Activated CD4-positive, alpha-beta memory T cell treated with anti-CD3 and anti-CD28 coated beads, Interleukin-2, amount 10 ng/mL, durations not matched to agents 7 days and 5 days (primary cell): ENCODE results near the gene NEXN. TPM values are rescaled to one million over a fixed set of nuclear protein-coding genes. Genes with fewer than 3 reads are reported as not detected.

Source experiments
- CTCF ChIA-PET: fragments of 350-600 bp; sonication (Branson Sonifier 250); formaldehyde crosslinking; loops from one replicate; lab custom pipeline; 2021; ENCODE audit warnings: antibody characterized with exemption, inconsistent platforms; lab: Charles Lee
- POLR2A ChIA-PET: fragments of 350-600 bp; sonication (Branson Sonifier 250); formaldehyde crosslinking; loops from one replicate; lab custom pipeline; 2021; ENCODE audit warnings: antibody characterized with exemption; lab: Charles Lee
- DNase-seq: peaks from one replicate; pipeline ENCODE4 v3.0.0-alpha.2; 2020
- H3K27ac Mint-ChIP-seq: one replicate; pipeline ENCODE4 v1.8.0; 2021; ENCODE audit warnings: mild to moderate bottlenecking, mixed read lengths
- H3K27me3 Mint-ChIP-seq: one replicate; pipeline ENCODE4 v1.8.0; 2021; ENCODE audit warnings: mixed read lengths
- H3K36me3 Mint-ChIP-seq: one replicate; pipeline ENCODE4 v1.8.0; 2021; ENCODE audit warnings: low read depth, mixed read lengths
- H3K4me1 Mint-ChIP-seq: one replicate; pipeline ENCODE4 v1.8.0; 2021; ENCODE audit warnings: mixed read lengths
- H3K4me3 Mint-ChIP-seq: one replicate; pipeline ENCODE4 v1.8.0; 2021; ENCODE audit warnings: mild to moderate bottlenecking, mixed read lengths
- H3K9me3 Mint-ChIP-seq: one replicate; pipeline ENCODE4 v1.8.0; 2021; ENCODE audit warnings: mixed read lengths
- total RNA-seq, 2 experiments: library from RNA; stranded (reverse); gene quantifications; one replicate each; pipeline ENCODE4 v1.2.3, GENCODE V29; 2021

The NEXN gene
- total RNA-seq, 2 experiments from 2014 or later = 0.95 to 1.1 TPM

DNA sequence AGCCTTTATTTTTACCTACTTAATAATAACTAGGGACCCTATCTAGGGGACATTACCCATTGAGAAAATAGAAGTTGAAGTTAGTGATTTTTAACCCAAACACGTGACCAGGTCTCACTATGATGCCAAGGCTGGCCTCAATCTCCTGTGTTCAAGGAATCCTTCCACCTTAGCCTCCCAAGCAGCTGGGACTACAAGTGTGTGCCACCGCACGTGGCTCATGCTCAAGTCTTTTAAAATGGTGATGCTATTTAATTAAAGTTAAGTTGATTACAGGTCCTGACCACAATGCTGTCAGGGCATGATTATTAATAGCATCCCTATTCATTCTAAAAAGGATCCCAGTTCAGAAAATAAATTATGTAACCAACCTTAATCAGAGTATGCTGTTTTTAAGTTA is 65.5 kb downstream of the NEXN start:
- Mint-ChIP-seq H3K4me1 (peaks cover 22% of the 10 kb centered on the region), H3K36me3 (peaks cover 62% of the 10 kb centered on the region), H3K27ac (no peak overlapping the region), H3K9me3 (no peaks in the 10 kb centered on the region), H3K4me3 (no peak overlapping the region), H3K27me3 (no peaks in the 10 kb centered on the region)
- ChIA-PET CTCF (interaction anchor here (0.9 kb wide), 1 partner anchor 27 kb away, joined by 3 read pairs; no protein-coding TSS in a partner anchor), POLR2A (interaction anchor here (4.1 kb wide), 1 partner anchor 24 kb away, joined by 26 read pairs; the partner anchor contains the start of gene FUBP1)
- DNase-seq = no peak

- Mint-ChIP-seq H3K4me3 (no peak overlapping the region), H3K27ac (no peak overlapping the region), H3K36me3 (peaks cover 64% of the 10 kb centered on the region), H3K27me3 (no peaks in the 10 kb centered on the region), H3K4me1 (peaks cover 23% of the 10 kb centered on the region), H3K9me3 (no peaks in the 10 kb centered on the region)
- CTCF ChIA-PET = interaction anchor here (0.9 kb wide), 1 partner anchor 26 kb away, joined by 3 read pairs; no protein-coding TSS in a partner anchor
- POLR2A ChIA-PET = interaction anchor here (4.1 kb wide), 1 partner anchor 24 kb away, joined by 26 read pairs; the partner anchor contains the start of gene FUBP1
- no peak for DNase-seq
These were observed 66.1 kb downstream of the NEXN start for GRCh38 chr1:77954521-77954920.

GRCh38 chr1:77955709-77956108 is 67.3 kb downstream of the NEXN start:
- H3K27ac Mint-ChIP-seq = no peak overlapping the region
- H3K9me3 Mint-ChIP-seq = no peaks in the 10 kb centered on the region
- H3K36me3 Mint-ChIP-seq = peaks cover 73% of the 10 kb centered on the region
- H3K4me3 Mint-ChIP-seq = no peak overlapping the region
- no peaks in the 10 kb centered on the region for H3K27me3 Mint-ChIP-seq
- H3K4me1 Mint-ChIP-seq = peaks cover 24% of the 10 kb centered on the region
- ChIA-PET POLR2A (interaction anchor here (0.7 to 4.1 kb wide), 4 partner anchors 15 to 694 kb away, joined by 3 to 26 read pairs (median 7); partner anchors contain the start of genes DNAJB4, FUBP1 and IFI44), CTCF (interaction anchor here (1.5 kb wide), 1 partner anchor 15 kb away, joined by 3 read pairs; no protein-coding TSS in a partner anchor)
- no peak for DNase-seq

GRCh38 chr1:77956464-77956863 is 68.0 kb downstream of the NEXN start:
- Mint-ChIP-seq H3K27me3 (no peaks in the 10 kb centered on the region), H3K27ac (no peak overlapping the region), H3K4me1 (peaks cover 18% of the 10 kb centered on the region), H3K9me3 (no peaks in the 10 kb centered on the region), H3K36me3 (peaks cover 73% of the 10 kb centered on the region), H3K4me3 (no peak overlapping the region)
- no peak for DNase-seq
- CTCF ChIA-PET = interaction anchor here (0.7 to 1.5 kb wide), 4 partner anchors 11 to 89 kb away, joined by 3 to 4 read pairs (median 3); no protein-coding TSS in a partner anchor
- POLR2A ChIA-PET = interaction anchor here (1.1 to 4.1 kb wide), 4 partner anchors 14 to 48 kb away, joined by 5 to 26 read pairs (median 7); partner anchors contain the start of genes DNAJB4 and FUBP1

- ChIA-PET CTCF (no interaction called here), POLR2A (interaction anchor here (0.8 to 1.7 kb wide), 3 partner anchors 11 to 46 kb away, joined by 3 to 4 read pairs (median 3); partner anchors contain the start of gene DNAJB4)
- no peak overlapping the region for H3K27ac Mint-ChIP-seq
- H3K36me3 Mint-ChIP-seq = peaks cover 76% of the 10 kb centered on the region
- no peak for DNase-seq
- H3K9me3 Mint-ChIP-seq = no peaks in the 10 kb centered on the region
- no peaks in the 10 kb centered on the region for H3K27me3 Mint-ChIP-seq
- H3K4me3 Mint-ChIP-seq = no peak overlapping the region
- H3K4me1 Mint-ChIP-seq = peaks cover 14% of the 10 kb centered on the region
These were observed 70.0 kb downstream of the NEXN start for GRCh38 chr1:77958391-77958790.

- CTCF ChIA-PET = no interaction called here
- no peak for DNase-seq
- no peaks in the 10 kb centered on the region for H3K9me3 Mint-ChIP-seq
- peaks cover 76% of the 10 kb centered on the region for H3K36me3 Mint-ChIP-seq
- peaks cover 14% of the 10 kb centered on the region for H3K4me1 Mint-ChIP-seq
- POLR2A ChIA-PET = interaction anchor here (1.7 kb wide), 1 partner anchor 46 kb away, joined by 4 read pairs; the partner anchor contains the start of gene DNAJB4
- no peaks in the 10 kb centered on the region for H3K27me3 Mint-ChIP-seq
- H3K27ac Mint-ChIP-seq = no peak overlapping the region
- H3K4me3 Mint-ChIP-seq = no peak overlapping the region
These were observed 70.4 kb downstream of the NEXN start for GRCh38 chr1:77958850-77959249.

- Mint-ChIP-seq H3K4me3 (no peak overlapping the region), H3K4me1 (peaks cover 16% of the 10 kb centered on the region), H3K36me3 (peaks cover 83% of the 10 kb centered on the region), H3K9me3 (no peaks in the 10 kb centered on the region), H3K27ac (no peak overlapping the region), H3K27me3 (no peaks in the 10 kb centered on the region)
- DNase-seq = no peak
- ChIA-PET CTCF (no interaction called here), POLR2A (interaction anchor here (2.0 kb wide), 1 partner anchor 17 kb away, joined by 13 read pairs; the partner anchor contains the start of gene FUBP1)
These were observed 73.0 kb downstream of the NEXN start for GRCh38 chr1:77961392-77961791.

GRCh38 chr1:77966291-77966690 is 77.9 kb downstream of the NEXN start:
- DNase-seq = no peak
- no peaks in the 10 kb centered on the region for H3K27me3 Mint-ChIP-seq
- ChIA-PET CTCF (interaction anchor here (0.6 to 3.7 kb wide), 3 partner anchors 9 to 298 kb away, joined by 3 to 15 read pairs (median 4); partner anchors contain the start of gene FUBP1), POLR2A (interaction anchor here (1.2 to 2.4 kb wide), 3 partner anchors 10 to 38 kb away, joined by 3 to 27 read pairs (median 3); partner anchors contain the start of gene FUBP1)
- H3K27ac Mint-ChIP-seq = no peak overlapping the region
- H3K9me3 Mint-ChIP-seq = no peaks in the 10 kb centered on the region
- H3K4me3 Mint-ChIP-seq = no peak overlapping the region
- H3K4me1 Mint-ChIP-seq = peaks cover 27% of the 10 kb centered on the region
- peaks cover 77% of the 10 kb centered on the region for H3K36me3 Mint-ChIP-seq

GRCh38 chr1:77970192-77970591 is 81.8 kb downstream of the NEXN start:
- Mint-ChIP-seq H3K27me3 (no peaks in the 10 kb centered on the region), H3K4me3 (no peak overlapping the region), H3K4me1 (peaks cover 49% of the 10 kb centered on the region), H3K27ac (no peak overlapping the region), H3K9me3 (no peaks in the 10 kb centered on the region), H3K36me3 (peaks cover 68% of the 10 kb centered on the region)
- ChIA-PET CTCF (interaction anchor here (0.9 kb wide), 1 partner anchor 14 kb away, joined by 3 read pairs; no protein-coding TSS in a partner anchor), POLR2A (interaction anchor here (1.6 kb wide), 2 partner anchors 9 to 14 kb away, joined by 5 read pairs; partner anchors contain the start of gene FUBP1)
- DNase-seq = no peak

DNA sequence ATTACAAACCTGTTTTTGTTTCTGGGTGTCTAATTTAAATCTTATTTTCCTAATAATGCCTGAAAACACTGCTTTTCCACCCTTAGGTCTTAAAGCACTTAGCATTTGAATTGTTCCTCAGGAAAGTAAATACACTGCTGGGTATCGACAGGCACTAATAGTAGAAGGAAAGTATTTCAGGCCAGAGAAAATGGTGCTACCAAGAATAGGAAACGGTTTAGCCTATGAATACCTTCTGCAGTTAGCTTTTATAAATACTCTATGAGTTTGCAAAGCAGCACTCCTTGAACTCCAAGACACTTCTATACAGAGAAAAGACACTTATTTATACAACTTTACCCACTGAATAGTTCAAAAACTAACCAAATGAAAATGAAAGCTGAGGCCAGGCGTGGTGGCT is 83.7 kb downstream of the NEXN start:
- Mint-ChIP-seq H3K27ac (no peak overlapping the region), H3K4me1 (peaks cover 57% of the 10 kb centered on the region)
- POLR2A ChIA-PET = interaction anchor here (1.0 to 20.5 kb wide), 3 partner anchors 16 to 29 kb away, joined by 3 to 671 read pairs (median 3); partner anchors contain the start of gene DNAJB4

GRCh38 chr1:77975386-77975785 is 87.0 kb downstream of the NEXN start:
- ChIA-PET CTCF (interaction anchor here (1.0 to 1.9 kb wide), 2 partner anchors 9 to 139 kb away, joined by 3 to 9 read pairs; no protein-coding TSS in a partner anchor), POLR2A (interaction anchor here (0.7 to 20.5 kb wide), 12 partner anchors 9 to 292 kb away, joined by 3 to 671 read pairs (median 4); partner anchors contain the start of genes DNAJB4 and ZZZ3)
- no peaks in the 10 kb centered on the region for H3K27me3 Mint-ChIP-seq
- H3K4me3 Mint-ChIP-seq = no peak overlapping the region
- H3K36me3 Mint-ChIP-seq = peaks cover 48% of the 10 kb centered on the region
- no peak for DNase-seq
- H3K4me1 Mint-ChIP-seq = peaks cover 46% of the 10 kb centered on the region
- no peaks in the 10 kb centered on the region for H3K9me3 Mint-ChIP-seq
- H3K27ac Mint-ChIP-seq = peak overlapping the region; percentile 40

More for the DNA sequence above, 83.7 kb downstream of the NEXN start:
- Mint-ChIP-seq H3K36me3 (peaks cover 68% of the 10 kb centered on the region), H3K9me3 (no peaks in the 10 kb centered on the region), H3K4me3 (peak overlapping the region; percentile 8), H3K27me3 (no peaks in the 10 kb centered on the region)
- DNase-seq = no peak
- CTCF ChIA-PET = no interaction called here

- H3K27ac Mint-ChIP-seq = peak overlapping the region; percentile 67
These were observed 87.5 kb downstream of the NEXN start for GRCh38 chr1:77975907-77976306.

More at GRCh38 chr1:77975907-77976306, 87.5 kb downstream of the NEXN start:
- H3K36me3 Mint-ChIP-seq = peaks cover 49% of the 10 kb centered on the region
- H3K4me1 Mint-ChIP-seq = peaks cover 48% of the 10 kb centered on the region
- no peaks in the 10 kb centered on the region for H3K27me3 Mint-ChIP-seq
- no peak for DNase-seq
- POLR2A ChIA-PET = interaction anchor here (0.6 to 20.5 kb wide), 13 partner anchors 10 to 293 kb away, joined by 3 to 671 read pairs (median 4); partner anchors contain the start of genes DNAJB4 and ZZZ3
- no peak overlapping the region for H3K4me3 Mint-ChIP-seq
- H3K9me3 Mint-ChIP-seq = no peaks in the 10 kb centered on the region
- CTCF ChIA-PET = interaction anchor here (0.6 to 1.9 kb wide), 3 partner anchors 9 to 200 kb away, joined by 3 to 9 read pairs (median 3); no protein-coding TSS in a partner anchor
